IMR-90 (cell line): Measurements from ENCODE around the gene NDUFS2. TPM values are rescaled to one million over a fixed set of nuclear protein-coding genes. Genes with fewer than 3 reads are reported as not detected.

Experiments
- ATAC-seq: fragments of 200-7000 bp; cut with Tn5 transposase; 2 replicates; pipeline ENCODE4 v1.9.1; 2020; ENCODE audit warnings: low read depth, mild to moderate bottlenecking, moderate library complexity
- BruUV-seq: library from RNA; stranded (reverse); fragments of 400-500 nt; replicated peaks from 2 replicates; lab custom pipeline; 2021; lab: Mats Ljungman, UMichigan
- CTCF ChIA-PET: fragments of 300-600 bp; formaldehyde crosslinking; extraction: SDS; loops from one replicate; lab custom pipeline; 2021; ENCODE audit warnings: antibody characterized with exemption; lab: Yijun Ruan, JAX
- POLR2A ChIA-PET: fragments of 300-600 bp; sonication (Branson Sonifier 250); formaldehyde crosslinking; loops from one replicate; lab custom pipeline; 2022; ENCODE audit warnings: antibody characterized with exemption; ENCODE audit not compliant: unreplicated experiment; lab: Charles Lee
- DNase-seq: peaks from one replicate; pipeline ENCODE4 v3.0.0; 2013
- H2AFZ ChIP-seq: replicated peaks from 2 replicates; pipeline ENCODE3; 2013; ENCODE audit warnings: low read length, mild to moderate bottlenecking; ENCODE audit not compliant: poor library complexity
- H2AK5ac ChIP-seq: 2 replicates; pipeline ENCODE4 v1.6.1; 2013; ENCODE audit warnings: low read depth, low read length, inconsistent platforms
- H2AK9ac ChIP-seq: replicated peaks from 2 replicates; pipeline ENCODE3; 2013; ENCODE audit warnings: mild to moderate bottlenecking, low read depth, low read length, moderate library complexity; ENCODE audit not compliant: poor library complexity
- H2BK120ac ChIP-seq: 2 replicates; pipeline ENCODE4 v1.6.1; 2013; ENCODE audit warnings: low read depth, low read length, inconsistent platforms
- H2BK15ac ChIP-seq: 3 replicates; pipeline ENCODE4 v1.6.1; 2013; ENCODE audit warnings: low read depth, low read length, inconsistent platforms
- H2BK20ac ChIP-seq: 2 replicates; pipeline ENCODE4 v1.6.1; 2013; ENCODE audit warnings: low read depth, mild to moderate bottlenecking, inconsistent platforms, low read length, moderate library complexity
- H2BK5ac ChIP-seq: 2 replicates; pipeline ENCODE4 v1.6.1; 2013; ENCODE audit warnings: mild to moderate bottlenecking, low read depth, low read length, inconsistent platforms; ENCODE audit not compliant: poor library complexity, severe bottlenecking
- H3K14ac ChIP-seq: replicated peaks from 2 replicates; pipeline ENCODE4 v1.6.1; 2013; ENCODE audit warnings: low read depth, low read length, inconsistent platforms
- H3K18ac ChIP-seq: 2 replicates; pipeline ENCODE4 v1.6.1; 2013; ENCODE audit warnings: low read depth, low read length, control low read depth
- H3K23ac ChIP-seq: 2 replicates; pipeline ENCODE4 v1.6.1; 2013; ENCODE audit warnings: low read depth, low read length, inconsistent platforms
- H3K27ac ChIP-seq: 2 replicates; pipeline ENCODE4 v1.5.1; 2013; ENCODE audit warnings: mild to moderate bottlenecking, control low read depth, low read length; ENCODE audit not compliant: insufficient read depth
- H3K27me3 ChIP-seq: 2 replicates; pipeline ENCODE4 v1.6.1; 2013; ENCODE audit warnings: low read length; ENCODE audit not compliant: control insufficient read depth, insufficient read depth
- H3K36me3 ChIP-seq: 2 replicates; pipeline ENCODE4 v1.6.1; 2013; ENCODE audit warnings: low read length, mixed read lengths; ENCODE audit not compliant: control insufficient read depth, insufficient read depth
- H3K4ac ChIP-seq: 2 replicates; pipeline ENCODE4 v1.6.1; 2013; ENCODE audit warnings: low read depth, low read length, inconsistent platforms
- H3K4me1 ChIP-seq: 2 replicates; pipeline ENCODE4 v1.6.1; 2013; ENCODE audit warnings: low read length, mixed read lengths; ENCODE audit not compliant: control insufficient read depth, insufficient read depth
- H3K4me2 ChIP-seq: 2 replicates; pipeline ENCODE4 v1.6.1; 2013; ENCODE audit warnings: low read depth, mild to moderate bottlenecking, control low read depth, low read length, moderate library complexity
- H3K4me3 ChIP-seq: 2 replicates; pipeline ENCODE4 v1.5.1; 2013; ENCODE audit warnings: low read depth, mild to moderate bottlenecking, control low read depth, low read length, moderate library complexity; ENCODE audit not compliant: insufficient read depth
- H3K56ac ChIP-seq: 2 replicates; pipeline ENCODE4 v1.6.1; 2013; ENCODE audit warnings: low read length, inconsistent platforms; ENCODE audit not compliant: insufficient read depth; ENCODE audit errors: extremely low read depth
- H3K79me1 ChIP-seq, 2 experiments: 2 replicates each; pipeline ENCODE4 v1.6.1; 2013; ENCODE audit warnings: low read length in 2 of 2, inconsistent platforms in 1 of 2, low read depth in 1 of 2
- H3K9ac ChIP-seq: 2 replicates; pipeline ENCODE4 v1.6.1; 2013; ENCODE audit warnings: low read depth, low read length, control low read depth
- H3K9me1 ChIP-seq: 2 replicates; pipeline ENCODE4 v1.6.1; 2013; ENCODE audit warnings: low read length, inconsistent platforms; ENCODE audit not compliant: insufficient read depth
- H3K9me3 ChIP-seq: 2 replicates; pipeline ENCODE4 v1.6.1; 2013; ENCODE audit warnings: low read length; ENCODE audit not compliant: control insufficient read depth, insufficient read depth
- H4K20me1 ChIP-seq: 2 replicates; pipeline ENCODE4 v1.6.1; 2013; ENCODE audit warnings: low read length, inconsistent platforms; ENCODE audit not compliant: insufficient read depth
- H4K5ac ChIP-seq: 2 replicates; pipeline ENCODE4 v1.6.1; 2013; ENCODE audit warnings: mild to moderate bottlenecking, low read depth, low read length, control low read depth
- H4K8ac ChIP-seq, 2 experiments: 2 replicates each; pipeline ENCODE4 v1.6.1; 2013; ENCODE audit warnings: low read depth in 2 of 2, low read length in 2 of 2, control low read depth in 1 of 2, inconsistent platforms in 1 of 2
- H4K91ac ChIP-seq: 2 replicates; pipeline ENCODE4 v1.6.1; 2013; ENCODE audit warnings: low read depth, low read length, inconsistent platforms; ENCODE audit not compliant: insufficient read depth
- MAZ ChIP-seq: IDR thresholded peaks from 2 replicates; pipeline ENCODE4 v1.6.1; 2012; ENCODE audit warnings: low read depth, mild to moderate bottlenecking, low read length, improper control_type of control experiment, moderate library complexity, borderline replicate concordance
- MXI1 ChIP-seq: IDR thresholded peaks from 2 replicates; pipeline ENCODE4 v1.6.1; 2012; ENCODE audit warnings: low read depth, mild to moderate bottlenecking, low read length, moderate library complexity, borderline replicate concordance
- NFE2L2 ChIP-seq: fragments of 150-350 bp; IDR thresholded peaks from 2 replicates; pipeline ENCODE4 v1.6.1; 2016; ENCODE audit warnings: low read depth, mild to moderate bottlenecking, low read length
- POLR2A ChIP-seq: IDR thresholded peaks from 2 replicates; pipeline ENCODE4 v1.6.1; 2012; ENCODE audit warnings: mild to moderate bottlenecking, low read depth, low read length
- RAD21 ChIP-seq: IDR thresholded peaks from 2 replicates; pipeline ENCODE4 v1.6.1; 2012; ENCODE audit warnings: low read length, improper control_type of control experiment
- RCOR1 ChIP-seq: IDR thresholded peaks from 2 replicates; pipeline ENCODE4 v1.6.1; 2012; ENCODE audit warnings: mild to moderate bottlenecking, low read length, improper control_type of control experiment; ENCODE audit not compliant: insufficient replicate concordance
- USF2 ChIP-seq: fragments of 150-350 bp; IDR thresholded peaks from 2 replicates; pipeline ENCODE4 v1.6.1; 2017; ENCODE audit warnings: mild to moderate bottlenecking, antibody characterized with exemption, low read length, low read depth
- WGBS, 2 experiments: methylation state at CpG; one replicate each; pipeline versions ENCODE4 v1.1.5 to v1.1.7; 2013; ENCODE audit warnings: missing lambda C conversion rate in 2 of 2; ENCODE audit not compliant: insufficient read length in 1 of 2; ENCODE audit errors: extremely low coverage in 2 of 2; 5-methylcytosine and 5-hydroxymethylcytosine counted together
- dilution Hi-C: fragments of 300-500 bp; cut with HindIII; formaldehyde crosslinking; loops from one replicate; pipeline ENCODE4 v1.14.3; 2018; ENCODE audit warnings: low sequenced_read_pairs; ENCODE audit not compliant: unreplicated experiment
- in situ Hi-C: fragments of 300-500 bp; cut with MboI; formaldehyde crosslinking; loops from 3 replicates; pipeline ENCODE4 v1.14.3; 2019; ENCODE audit warnings: low sequenced_read_pairs, inconsistent platforms, mixed read lengths
- intact Hi-C: fragments of 100-400 bp; cut with micrococcal nuclease; formaldehyde crosslinking; loops from 2 replicates; pipeline ENCODE4 v1.10.0; 2022
- polyA plus RNA-seq, 3 experiments: library from polyadenylated mRNA; depleted of rRNA; stranded (reverse); fragments of >200 nt; gene quantifications; 2 replicates each; pipeline ENCODE4 v1.2.3, GENCODE V29; 2012; ENCODE audit warnings: low replicate concordance in 1 of 3
- total RNA-seq: library from RNA; depleted of rRNA; stranded (reverse); fragments of >200 nt; gene quantifications from 2 replicates; pipeline ENCODE4 v1.2.3, GENCODE V29; 2012

Gene NDUFS2
- total and polyA plus RNA-seq, 2 of the 4 experiments (the other 2 are of a cell fraction): 85.5 to 101 TPM

- Histone ChIP-seq H4K8ac (peak within 1 kb of the TSS; percentile 87 to 99), H2BK120ac (peak within 1 kb of the TSS; percentile 75), H3K18ac (peak within 1 kb of the TSS; percentile 96), H3K23ac (peak within 1 kb of the TSS; percentile 94), H3K14ac (peak within 1 kb of the TSS; percentile 91), H3K4ac (peak within 1 kb of the TSS; percentile 94), H3K36me3 (peaks cover 20% of the 10 kb centered on the region), H3K4me2 (peak within 1 kb of the TSS; percentile 96), H3K4me1 (peaks cover 17% of the 10 kb centered on the region), H2BK5ac (peak within 1 kb of the TSS; percentile 90), H4K5ac (peak within 1 kb of the TSS; percentile 98), H4K20me1 (peaks cover 13% of the 10 kb centered on the region; the same call in 1 of the 2 replicates), H3K4me3 (peak within 1 kb of the TSS; percentile 98), H2BK20ac (no peak within 1 kb of the TSS), H2AFZ (peak within 1 kb of the TSS; percentile 100), H3K56ac (peak within 1 kb of the TSS; percentile 80; the same call in 1 of the 2 replicates), H3K9me3 (no peaks in the 10 kb centered on the region), H2AK5ac (peak within 1 kb of the TSS; percentile 78), H3K79me1 (peaks cover 14 to 32% of the 10 kb centered on the region in 2 experiments), H2AK9ac (peak within 1 kb of the TSS; percentile 97), H3K27ac (peak within 1 kb of the TSS; percentile 98), H4K91ac (peak within 1 kb of the TSS; percentile 82), H3K9ac (peak within 1 kb of the TSS; percentile 99), H3K27me3 (no peaks in the 10 kb centered on the region), H2BK15ac (no peak within 1 kb of the TSS), H3K9me1 (peaks cover 14% of the 10 kb centered on the region)
- DNase-seq (peak; percentile 65), ATAC-seq (peak; percentile 97)
- in situ Hi-C loops: no loop called here
- TF ChIP-seq MXI1: peak; percentile 62; the same call in 1 of the 2 replicates
- TF ChIP-seq MAZ: peak; percentile 78; the same call in 1 of the 2 replicates
- TF ChIP-seq RCOR1: no peak
- no peak for TF ChIP-seq NFE2L2
- 0 out of 2 replicates have a peak, but pooled peaks have one; percentile 13 for TF ChIP-seq USF2
- no peak for TF ChIP-seq RAD21
- TF ChIP-seq POLR2A: peak; percentile 87
- WGBS, 2 experiments: 2% methylated on average over 33 of the region's 50 CpGs; no CpG with 5 or more reads in 1 of the 2 experiments
- intact Hi-C loops: no loop called here
- no TSS peak for BruUV-seq
- dilution Hi-C loops: no loop called here
- POLR2A ChIA-PET: no interaction called here
- CTCF ChIA-PET: interaction anchor here (1.9 kb wide), 1 partner anchor 11 kb away, joined by 5 read pairs; the partner anchor contains the start of gene PPOX
Observed at GRCh38 chr1:161177112-161177935, 24.8 kb upstream of the NDUFS2 start, which contains the start of gene B4GALT3. B4GALT3 (minus strand) TSS chr1:161177507; CDS start chr1:161176060, 1,447 bp downstream.
